HEK293 (cell line): ENCODE measurements around the gene HECTD4.

Experiments
- CTCF ChIA-PET: fragments of 350-600 bp; formaldehyde crosslinking; extraction: SDS; loops from one replicate; lab custom pipeline; 2021; ENCODE audit warnings: antibody characterized with exemption; lab: Yijun Ruan, JAX
- POLR2A ChIA-PET: fragments of 300-600 bp; formaldehyde crosslinking; extraction: SDS; loops from one replicate; lab custom pipeline; 2020; ENCODE audit warnings: antibody characterized with exemption, inconsistent platforms; lab: Yijun Ruan, JAX
- H3K27ac ChIP-seq: fragments of 200-500 bp; sonication (Bioruptor generic); 2 replicates; pipeline ENCODE4 v1.5.1; 2014; ENCODE audit warnings: low read depth, low read length, control low read depth, inconsistent platforms; ENCODE audit errors: extremely low read depth
- H3K36me3 ChIP-seq, 2 experiments: fragments of 200-500 bp in 1 of 2; sonication (Bioruptor generic) in 1 of 2; 1 replicate in 1 of 2; 2 replicates in 1 of 2; pipeline ENCODE4 v1.5.1; 2014 to 2017; ENCODE audit warnings: inconsistent platforms in 2 of 2, low read length in 2 of 2; ENCODE audit not compliant: control insufficient read depth in 2 of 2, insufficient read depth in 1 of 2
- H3K4me1 ChIP-seq: fragments of 200-500 bp; sonication (Bioruptor generic); 2 replicates; pipeline ENCODE4 v1.5.1; 2014; ENCODE audit warnings: mild to moderate bottlenecking, low read length, inconsistent platforms; ENCODE audit not compliant: control insufficient read depth, insufficient read depth
- H3K4me3 ChIP-seq: 2 replicates; pipeline ENCODE4 v1.5.1; 2011; ENCODE audit warnings: low read depth, mild to moderate bottlenecking, control low read depth, low read length, moderate library complexity
- H3K9me3 ChIP-seq: fragments of 200-500 bp; sonication (Bioruptor generic); 2 replicates; pipeline ENCODE4 v1.5.1; 2014; ENCODE audit warnings: low read depth, low read length, inconsistent platforms; ENCODE audit not compliant: control insufficient read depth, insufficient read depth
- CTCF ChIP-seq: fragments of 450-650 bp; formaldehyde crosslinking; IDR thresholded peaks from 2 replicates; pipeline ENCODE4 v1.5.1; 2016; ENCODE audit warnings: missing biosample characterization, missing genetic modification characterization
- KLF10 ChIP-seq: fragments of 450-650 bp; IDR thresholded peaks from 2 replicates; pipeline ENCODE4 v1.5.1; 2018; ENCODE audit warnings: missing biosample characterization, mild to moderate bottlenecking, missing genetic modification characterization
- KLF16 ChIP-seq: fragments of 450-650 bp; formaldehyde crosslinking; IDR thresholded peaks from 2 replicates; pipeline ENCODE4 v1.5.1; 2017; ENCODE audit warnings: missing biosample characterization, missing genetic modification characterization
- KLF9 ChIP-seq: fragments of 450-650 bp; formaldehyde crosslinking; IDR thresholded peaks from 2 replicates; pipeline ENCODE4 v1.5.1; 2016; ENCODE audit warnings: missing biosample characterization, missing genetic modification characterization, low read depth
- OVOL3 ChIP-seq: fragments of 450-650 bp; formaldehyde crosslinking; IDR thresholded peaks from 2 replicates; pipeline ENCODE4 v1.5.1; 2016; ENCODE audit warnings: missing biosample characterization, missing genetic modification characterization
- PRDM6 ChIP-seq: fragments of 450-650 bp; formaldehyde crosslinking; IDR thresholded peaks from 2 replicates; pipeline ENCODE4 v1.5.1; 2017; ENCODE audit warnings: missing biosample characterization, missing genetic modification characterization
- SETDB1 ChIP-seq: IDR thresholded peaks from one replicate; pipeline ENCODE4 v1.6.1; 2017; ENCODE audit warnings: mild to moderate bottlenecking, low read length, moderate library complexity, mixed read lengths; ENCODE audit not compliant: insufficient read length
- SP3 ChIP-seq: fragments of 450-650 bp; formaldehyde crosslinking; IDR thresholded peaks from 2 replicates; pipeline ENCODE4 v1.5.1; 2016; ENCODE audit warnings: missing biosample characterization, missing genetic modification characterization
- ZBTB8A ChIP-seq: fragments of 450-650 bp; formaldehyde crosslinking; IDR thresholded peaks from 2 replicates; pipeline ENCODE4 v1.5.1; 2016; ENCODE audit warnings: missing biosample characterization, missing genetic modification characterization
- ZNF121 ChIP-seq: fragments of 450-650 bp; formaldehyde crosslinking; IDR thresholded peaks from 2 replicates; pipeline ENCODE4 v1.5.1; 2016; ENCODE audit warnings: missing biosample characterization, missing genetic modification characterization
- ZNF16 ChIP-seq: fragments of 450-650 bp; formaldehyde crosslinking; IDR thresholded peaks from 2 replicates; pipeline ENCODE4 v1.5.1; 2016; ENCODE audit warnings: low read depth, missing biosample characterization, missing genetic modification characterization
- ZNF175 ChIP-seq: fragments of 450-650 bp; formaldehyde crosslinking; IDR thresholded peaks from 2 replicates; pipeline ENCODE4 v1.5.1; 2016; ENCODE audit warnings: missing biosample characterization, missing genetic modification characterization
- ZNF23 ChIP-seq: fragments of 450-650 bp; formaldehyde crosslinking; IDR thresholded peaks from 2 replicates; pipeline ENCODE4 v1.5.1; 2016; ENCODE audit warnings: missing biosample characterization, missing genetic modification characterization, borderline replicate concordance
- ZNF26 ChIP-seq: fragments of 450-650 bp; formaldehyde crosslinking; IDR thresholded peaks from 2 replicates; pipeline ENCODE4 v1.5.1; 2016; ENCODE audit warnings: missing biosample characterization, missing genetic modification characterization
- ZNF324 ChIP-seq: fragments of 450-650 bp; formaldehyde crosslinking; IDR thresholded peaks from 2 replicates; pipeline ENCODE4 v1.5.1; 2016; ENCODE audit warnings: missing biosample characterization, missing genetic modification characterization
- ZNF366 ChIP-seq: fragments of 450-650 bp; formaldehyde crosslinking; conservative IDR thresholded peaks from 2 replicates; pipeline ENCODE4 v1.5.1; 2016; ENCODE audit warnings: missing biosample characterization, missing genetic modification characterization
- ZNF449 ChIP-seq: fragments of 450-650 bp; formaldehyde crosslinking; IDR thresholded peaks from 2 replicates; pipeline ENCODE4 v1.5.1; 2017; ENCODE audit warnings: missing biosample characterization, mild to moderate bottlenecking, missing genetic modification characterization, moderate library complexity
- ZNF473 ChIP-seq: fragments of 450-650 bp; formaldehyde crosslinking; IDR thresholded peaks from 2 replicates; pipeline ENCODE4 v1.5.1; 2017; ENCODE audit warnings: missing biosample characterization, missing genetic modification characterization
- ZNF530 ChIP-seq: fragments of 450-650 bp; formaldehyde crosslinking; IDR thresholded peaks from 2 replicates; pipeline ENCODE4 v1.5.1; 2016; ENCODE audit warnings: low read depth, missing biosample characterization, missing genetic modification characterization
- ZNF621 ChIP-seq: fragments of 450-650 bp; formaldehyde crosslinking; IDR thresholded peaks from 2 replicates; pipeline ENCODE4 v1.5.1; 2017; ENCODE audit warnings: missing biosample characterization, missing genetic modification characterization
- ZNF624 ChIP-seq: fragments of 450-650 bp; formaldehyde crosslinking; IDR thresholded peaks from 2 replicates; pipeline ENCODE4 v1.5.1; 2017; ENCODE audit warnings: missing biosample characterization, missing genetic modification characterization
- ZNF704 ChIP-seq: fragments of 450-650 bp; formaldehyde crosslinking; IDR thresholded peaks from 2 replicates; pipeline ENCODE4 v1.5.1; 2016; ENCODE audit warnings: missing biosample characterization, missing genetic modification characterization

The HECTD4 gene

GRCh38 chr12:112359290-112359689 is 22.9 kb downstream of the HECTD4 start:
- no peak for TF ChIP-seq KLF9 (tag by site-specific recombination)
- Histone ChIP-seq H3K36me3 (no peaks in the 10 kb centered on the region; a peak in 1 of 3 replicates), H3K9me3 (no peaks in the 10 kb centered on the region), H3K27ac (no peak overlapping the region), H3K4me1 (peaks cover under 1% of the 10 kb centered on the region), H3K4me3 (no peak overlapping the region)
- ChIA-PET CTCF (interaction anchor here (0.6 kb wide), 1 partner anchor 12 kb away, joined by 3 read pairs; no protein-coding TSS in a partner anchor), POLR2A (no interaction called here)

GRCh38 chr12:112357214-112357613 is 25.0 kb downstream of the HECTD4 start:
- POLR2A ChIA-PET = interaction anchor here (0.5 to 1.3 kb wide), 2 partner anchors 15 to 24 kb away, joined by 3 read pairs; no protein-coding TSS in a partner anchor
- CTCF ChIA-PET = interaction anchor here (1.2 kb wide), 1 partner anchor 14 kb away, joined by 3 read pairs; no protein-coding TSS in a partner anchor

GRCh38 chr12:112354399-112354798 is 27.8 kb downstream of the HECTD4 start:
- no peak overlapping the region for H3K27ac ChIP-seq
- TF ChIP-seq ZNF366 (tag by site-specific recombination) (no peak), SETDB1 (no peak), ZNF175 (no peak), ZNF621 (tag by site-specific recombination) (no peak), ZNF23 (tag by site-specific recombination) (no peak), ZNF26 (tag by site-specific recombination) (no peak), ZNF530 (tag by site-specific recombination) (no peak), ZNF449 (tag by site-specific recombination) (no peak), CTCF (tag by site-specific recombination) (no peak), PRDM6 (tag by site-specific recombination) (no peak), ZNF704 (tag by site-specific recombination) (no peak), KLF16 (tag by site-specific recombination) (no peak), KLF10 (no peak), ZNF16 (tag by site-specific recombination) (no peak), ZBTB8A (tag by site-specific recombination) (no peak), OVOL3 (no peak)
- no peak overlapping the region for H3K4me3 ChIP-seq
- H3K4me1 ChIP-seq = peaks cover 11% of the 10 kb centered on the region; the same call in 1 of the 2 replicates
- POLR2A ChIA-PET = no interaction called here
- no peaks in the 10 kb centered on the region for H3K36me3 ChIP-seq
- H3K9me3 ChIP-seq = no peaks in the 10 kb centered on the region
- CTCF ChIA-PET = interaction anchor here (0.7 kb wide), 1 partner anchor 81 kb away, joined by 3 read pairs; no protein-coding TSS in a partner anchor

More at GRCh38 chr12:112357214-112357613, 25.0 kb downstream of the HECTD4 start:
- no peak overlapping the region for H3K27ac ChIP-seq
- no peaks in the 10 kb centered on the region for H3K4me1 ChIP-seq
- no peak overlapping the region for H3K4me3 ChIP-seq
- no peak for TF ChIP-seq ZNF121 (tag by site-specific recombination)
- no peak for TF ChIP-seq ZNF473 (tag by site-specific recombination)
- no peak for TF ChIP-seq ZNF624
- no peak for TF ChIP-seq ZNF324
- TF ChIP-seq SP3 (tag by site-specific recombination) = no peak
- H3K36me3 ChIP-seq = no peaks in the 10 kb centered on the region
- H3K9me3 ChIP-seq = no peaks in the 10 kb centered on the region
